ENCODE data around the gene SEPTIN12. TPM values are rescaled to one million over a fixed set of nuclear protein-coding genes. Genes with fewer than 3 reads are reported as not detected.

Gene SEPTIN12
- total and polyA plus RNA-seq, 10 of the 15 experiments (the other 5 are each of a cell fraction or from before 2014, with no cell fraction given), result not detected

GRCh38 chr16:4750896-4751295, 37.2 kb downstream of the SEPTIN12 start:
- DNase-seq (ENCODE audit: low read depth, low spot score), result no peak
- BruUV-seq (replicated peaks), result no TSS peak
- Histone ChIP-seq H3K79me2 (ENCODE audit: control insufficient read depth, insufficient read depth, low read length) (no peaks in the 10 kb centered on the region), H3K4me1 (ENCODE audit: control insufficient read depth, insufficient read depth, low read length) (peaks cover 12% of the 10 kb centered on the region), H3K4me2 (ENCODE audit: control insufficient read depth, insufficient read depth) (no peak overlapping the region), H3K27me3 (replicated peaks in 1 of 2; ENCODE audit: control insufficient read depth in 2 of 2, insufficient read depth in 2 of 2, low read length in 1 of 2) (no peaks in the 10 kb centered on the region), H4K20me1 (ENCODE audit: control insufficient read depth, insufficient read depth) (no peaks in the 10 kb centered on the region), H3K27ac (ENCODE audit: control insufficient read depth, insufficient read depth) (no peak overlapping the region), H2AFZ (ENCODE audit: control insufficient read depth, low read depth, low read length) (no peak overlapping the region), H3K9ac (ENCODE audit: control insufficient read depth, insufficient read depth, low read length) (no peak overlapping the region), H3K4me3 (no peak overlapping the region), H3K36me3 (ENCODE audit: control insufficient read depth in 2 of 2, insufficient read depth in 2 of 2, low read length in 1 of 2) (peaks cover 7 to 17% of the 10 kb centered on the region in 2 experiments), H3K9me3 (replicated peaks; ENCODE audit: control insufficient read depth, insufficient read depth, low read length) (peaks cover 3% of the 10 kb centered on the region; the same call in 1 of the 3 replicates)
- ChIA-PET SMC1A (ENCODE audit: uncharacterized antibody, unreplicated experiment) (no interaction called here), CTCF (no interaction called here), POLR2A (interaction anchor here (1.6 kb wide), 1 partner anchor 16 kb away, joined by 4 read pairs; the partner anchor contains the start of gene DNAAF8), RAD21 (ENCODE audit: unreplicated experiment) (interaction anchor here (1.2 kb wide), 1 partner anchor 18 kb away, joined by 3 read pairs; no protein-coding TSS in a partner anchor)
- TF ChIP-seq KAT2A (conservative IDR thresholded peaks at IDR 0.05; ENCODE audit: control insufficient read depth, low read depth, low read length) (no peak), PML (IDR thresholded peaks at IDR 0.05; ENCODE audit: low read length) (no peak), MYB (IDR thresholded peaks at IDR 0.05; ENCODE audit: borderline replicate concordance, low read depth, low read length) (no peak), ATF3 (IDR thresholded peaks at IDR 0.05; ENCODE audit: borderline replicate concordance, extremely low read depth, low read depth, low read length) (no peak), POU2F2 (IDR thresholded peaks at IDR 0.05; ENCODE audit: borderline replicate concordance, low read depth, low read length) (no peak), ZNF217 (IDR thresholded peaks at IDR 0.05) (no peak), BCLAF1 (IDR thresholded peaks at IDR 0.05) (no peak), GATAD2B (conservative IDR thresholded peaks at IDR 0.05; ENCODE audit: low read depth) (no peak), PAX5 (IDR thresholded peaks at IDR 0.05; ENCODE audit: borderline replicate concordance, low read depth, low read length) (no peak), SREBF1 (IDR thresholded peaks at IDR 0.05; ENCODE audit: low read length) (no peak)
- TF ChIP-seq, protein P1, sequence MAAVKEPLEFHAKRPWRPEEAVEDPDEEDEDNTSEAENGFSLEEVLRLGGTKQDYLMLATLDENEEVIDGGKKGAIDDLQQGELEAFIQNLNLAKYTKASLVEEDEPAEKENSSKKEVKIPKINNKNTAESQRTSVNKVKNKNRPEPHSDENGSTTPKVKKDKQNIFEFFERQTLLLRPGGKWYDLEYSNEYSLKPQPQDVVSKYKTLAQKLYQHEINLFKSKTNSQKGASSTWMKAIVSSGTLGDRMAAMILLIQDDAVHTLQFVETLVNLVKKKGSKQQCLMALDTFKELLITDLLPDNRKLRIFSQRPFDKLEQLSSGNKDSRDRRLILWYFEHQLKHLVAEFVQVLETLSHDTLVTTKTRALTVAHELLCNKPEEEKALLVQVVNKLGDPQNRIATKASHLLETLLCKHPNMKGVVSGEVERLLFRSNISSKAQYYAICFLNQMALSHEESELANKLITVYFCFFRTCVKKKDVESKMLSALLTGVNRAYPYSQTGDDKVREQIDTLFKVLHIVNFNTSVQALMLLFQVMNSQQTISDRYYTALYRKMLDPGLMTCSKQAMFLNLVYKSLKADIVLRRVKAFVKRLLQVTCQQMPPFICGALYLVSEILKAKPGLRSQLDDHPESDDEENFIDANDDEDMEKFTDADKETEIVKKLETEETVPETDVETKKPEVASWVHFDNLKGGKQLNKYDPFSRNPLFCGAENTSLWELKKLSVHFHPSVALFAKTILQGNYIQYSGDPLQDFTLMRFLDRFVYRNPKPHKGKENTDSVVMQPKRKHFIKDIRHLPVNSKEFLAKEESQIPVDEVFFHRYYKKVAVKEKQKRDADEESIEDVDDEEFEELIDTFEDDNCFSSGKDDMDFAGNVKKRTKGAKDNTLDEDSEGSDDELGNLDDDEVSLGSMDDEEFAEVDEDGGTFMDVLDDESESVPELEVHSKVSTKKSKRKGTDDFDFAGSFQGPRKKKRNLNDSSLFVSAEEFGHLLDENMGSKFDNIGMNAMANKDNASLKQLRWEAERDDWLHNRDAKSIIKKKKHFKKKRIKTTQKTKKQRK (IDR thresholded peaks at IDR 0.05; ENCODE audit: low read depth, low read length), result no peak
- TF ChIP-seq, protein P2, sequence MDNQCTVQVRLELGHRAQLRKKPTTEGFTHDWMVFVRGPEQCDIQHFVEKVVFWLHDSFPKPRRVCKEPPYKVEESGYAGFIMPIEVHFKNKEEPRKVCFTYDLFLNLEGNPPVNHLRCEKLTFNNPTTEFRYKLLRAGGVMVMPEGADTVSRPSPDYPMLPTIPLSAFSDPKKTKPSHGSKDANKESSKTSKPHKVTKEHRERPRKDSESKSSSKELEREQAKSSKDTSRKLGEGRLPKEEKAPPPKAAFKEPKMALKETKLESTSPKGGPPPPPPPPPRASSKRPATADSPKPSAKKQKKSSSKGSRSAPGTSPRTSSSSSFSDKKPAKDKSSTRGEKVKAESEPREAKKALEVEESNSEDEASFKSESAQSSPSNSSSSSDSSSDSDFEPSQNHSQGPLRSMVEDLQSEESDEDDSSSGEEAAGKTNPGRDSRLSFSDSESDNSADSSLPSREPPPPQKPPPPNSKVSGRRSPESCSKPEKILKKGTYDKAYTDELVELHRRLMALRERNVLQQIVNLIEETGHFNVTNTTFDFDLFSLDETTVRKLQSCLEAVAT (IDR thresholded peaks at IDR 0.05), result no peak
- intact Hi-C loops (cut with micrococcal nuclease; ENCODE audit: unreplicated experiment) (no loop called here), in situ Hi-C loops (cut with MboI) (no loop called here)
- 95% methylated on average over 8 of the region's 8 CpGs for WGBS (ENCODE audit: insufficient coverage, insufficient replicate concordance, low lambda C conversion rate, missing lambda C conversion rate)
- no peak for FAIRE-seq
- no peak for ATAC-seq
